Skeletal muscle satellite cell (primary cell): ENCODE results near the gene ART4.

Source experiments
- H3K27me3 ChIP-seq: 2 replicates; pipeline ENCODE4 v1.7.0; 2013; ENCODE audit warnings: low read length; ENCODE audit not compliant: control insufficient read depth, insufficient read depth
- H3K36me3 ChIP-seq: 2 replicates; pipeline ENCODE4 v1.7.0; 2013; ENCODE audit warnings: mild to moderate bottlenecking, control low read depth, low read length; ENCODE audit not compliant: insufficient read depth
- H3K4me1 ChIP-seq: 2 replicates; pipeline ENCODE4 v1.7.0; 2013; ENCODE audit warnings: low read length; ENCODE audit not compliant: control insufficient read depth, insufficient read depth
- H3K4me2 ChIP-seq: 2 replicates; pipeline ENCODE4 v1.7.0; 2013; ENCODE audit warnings: mild to moderate bottlenecking, low read length
- H3K4me3 ChIP-seq: 2 replicates; pipeline ENCODE4 v1.7.0; 2013; ENCODE audit warnings: low read length
- H3K9ac ChIP-seq: 2 replicates; pipeline ENCODE4 v1.7.0; 2013; ENCODE audit warnings: mild to moderate bottlenecking, low read depth, low read length, moderate library complexity
- H3K9me3 ChIP-seq: replicated peaks from 2 replicates; pipeline ENCODE4 v1.7.0; 2013; ENCODE audit warnings: mild to moderate bottlenecking, control low read depth, low read length

The ART4 gene

DNA sequence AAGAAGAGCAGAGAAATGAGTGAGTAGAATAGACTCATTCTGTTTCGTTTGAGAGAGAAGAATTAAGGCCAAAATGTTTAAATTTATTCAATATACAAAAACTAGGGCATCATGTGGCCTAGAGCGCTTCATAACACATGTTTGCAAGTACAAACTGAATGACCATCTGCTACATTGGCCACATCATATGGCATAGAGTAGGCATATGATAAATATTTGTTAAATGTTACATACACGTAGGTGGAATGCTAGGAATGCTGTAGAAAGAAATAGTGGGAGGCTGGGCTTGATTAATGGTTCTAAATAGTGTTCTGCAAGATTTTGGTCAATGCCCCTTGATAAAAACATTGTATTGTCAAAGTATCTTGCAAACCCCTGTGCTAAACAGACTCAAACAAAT, 31.6 kb upstream of the ART4 start:
- Histone ChIP-seq H3K27me3 (no peaks in the 10 kb centered on the region), H3K4me3 (no peak overlapping the region), H3K4me1 (peaks cover 5% of the 10 kb centered on the region), H3K9ac (no peak overlapping the region), H3K36me3 (no peaks in the 10 kb centered on the region), H3K9me3 (no peaks in the 10 kb centered on the region), H3K4me2 (no peak overlapping the region)

- peaks cover 5% of the 10 kb centered on the region for H3K4me1 ChIP-seq
- H3K4me2 ChIP-seq: no peak overlapping the region
- H3K4me3 ChIP-seq: no peak overlapping the region
- H3K9ac ChIP-seq: no peak overlapping the region
- H3K36me3 ChIP-seq: no peaks in the 10 kb centered on the region
- no peaks in the 10 kb centered on the region for H3K9me3 ChIP-seq
- H3K27me3 ChIP-seq: no peaks in the 10 kb centered on the region
Observed at GRCh38 chr12:14873440-14874185, 30.3 kb upstream of the ART4 start.

GRCh38 chr12:14871886-14872285, 28.6 kb upstream of the ART4 start:
- Histone ChIP-seq H3K9me3 (no peaks in the 10 kb centered on the region), H3K4me3 (no peak overlapping the region), H3K36me3 (no peaks in the 10 kb centered on the region), H3K4me1 (peaks cover 5% of the 10 kb centered on the region), H3K4me2 (no peak overlapping the region), H3K27me3 (no peaks in the 10 kb centered on the region), H3K9ac (no peak overlapping the region)

GRCh38 chr12:14871247-14871646, 27.9 kb upstream of the ART4 start:
- H3K36me3 ChIP-seq: no peaks in the 10 kb centered on the region
- H3K9me3 ChIP-seq: no peaks in the 10 kb centered on the region
- no peak overlapping the region for H3K9ac ChIP-seq
- no peak overlapping the region for H3K4me3 ChIP-seq
- peaks cover 5% of the 10 kb centered on the region for H3K4me1 ChIP-seq
- no peaks in the 10 kb centered on the region for H3K27me3 ChIP-seq
- H3K4me2 ChIP-seq: no peak overlapping the region

DNA sequence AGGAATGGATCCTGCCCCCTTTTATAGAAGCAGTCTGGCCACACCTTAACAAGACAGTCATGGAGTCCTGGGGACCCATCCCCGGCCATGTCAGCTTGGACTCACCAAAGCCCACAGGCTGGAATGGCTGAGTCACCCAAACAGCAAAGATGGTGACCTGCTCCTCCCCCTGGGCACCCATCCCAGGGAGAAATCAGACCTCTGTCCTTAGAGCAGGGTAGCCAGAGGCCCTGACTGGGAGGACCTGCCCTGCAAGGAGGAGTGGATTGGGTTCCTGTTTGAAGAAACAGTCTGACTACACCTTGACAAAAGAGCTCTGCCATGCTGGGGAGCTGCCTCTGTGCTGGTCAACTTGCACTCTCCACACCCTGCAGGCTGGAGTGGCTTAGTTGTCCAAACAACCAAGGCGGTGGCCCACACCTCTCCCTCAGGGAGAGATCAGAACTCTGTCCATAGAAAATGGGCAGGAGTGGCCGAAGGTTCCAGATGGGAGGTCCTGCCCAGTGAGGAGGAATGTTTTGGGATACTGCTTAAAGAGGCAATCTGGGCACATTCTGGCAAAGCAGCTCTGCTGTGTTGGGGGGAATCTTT, 25.7 kb upstream of the ART4 start:
- Histone ChIP-seq H3K4me1 (no peaks in the 10 kb centered on the region), H3K9ac (no peak overlapping the region), H3K4me2 (no peak overlapping the region), H3K36me3 (no peaks in the 10 kb centered on the region), H3K27me3 (no peaks in the 10 kb centered on the region), H3K4me3 (no peak overlapping the region), H3K9me3 (no peaks in the 10 kb centered on the region)

GRCh38 chr12:14860490-14860889, 17.2 kb upstream of the ART4 start:
- Histone ChIP-seq H3K27me3 (no peaks in the 10 kb centered on the region), H3K36me3 (no peaks in the 10 kb centered on the region), H3K4me3 (no peak overlapping the region), H3K4me2 (no peak overlapping the region), H3K9me3 (peaks cover 4% of the 10 kb centered on the region), H3K9ac (no peak overlapping the region), H3K4me1 (no peaks in the 10 kb centered on the region)

DNA sequence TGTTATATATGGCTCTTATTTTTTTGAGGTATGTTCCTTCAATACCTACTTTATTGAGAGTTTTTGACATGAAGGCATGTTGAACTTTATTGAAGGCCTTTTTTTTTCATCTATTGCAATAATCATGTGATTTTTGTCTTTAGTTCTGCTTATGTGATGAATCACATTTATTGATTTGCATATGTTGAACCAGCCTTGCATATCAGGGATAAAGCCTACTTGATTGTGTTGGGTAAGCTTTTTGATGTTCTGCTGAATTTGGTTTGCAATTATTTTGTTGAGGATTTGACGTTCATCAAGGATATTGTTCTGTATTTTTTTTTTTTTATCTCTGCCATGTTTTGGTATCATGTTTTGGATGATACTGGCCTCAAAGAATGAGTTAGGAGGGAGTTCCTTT, 15.2 kb upstream of the ART4 start:
- no peak overlapping the region for H3K4me3 ChIP-seq
- H3K9ac ChIP-seq: no peak overlapping the region
- no peaks in the 10 kb centered on the region for H3K27me3 ChIP-seq
- H3K36me3 ChIP-seq: no peaks in the 10 kb centered on the region
- peaks cover 4% of the 10 kb centered on the region for H3K9me3 ChIP-seq
- peaks cover 12% of the 10 kb centered on the region for H3K4me1 ChIP-seq
- no peak overlapping the region for H3K4me2 ChIP-seq

GRCh38 chr12:14854586-14855183, 11.4 kb upstream of the ART4 start:
- Histone ChIP-seq H3K4me3 (no peak overlapping the region), H3K36me3 (no peaks in the 10 kb centered on the region), H3K9ac (no peak overlapping the region), H3K9me3 (no peaks in the 10 kb centered on the region), H3K27me3 (no peaks in the 10 kb centered on the region), H3K4me1 (peaks cover 12% of the 10 kb centered on the region), H3K4me2 (no peak overlapping the region)

- no peaks in the 10 kb centered on the region for H3K9me3 ChIP-seq
- no peak overlapping the region for H3K4me2 ChIP-seq
- no peak overlapping the region for H3K9ac ChIP-seq
- H3K4me3 ChIP-seq: no peak overlapping the region
- peaks cover 12% of the 10 kb centered on the region for H3K4me1 ChIP-seq
- no peaks in the 10 kb centered on the region for H3K36me3 ChIP-seq
- H3K27me3 ChIP-seq: no peaks in the 10 kb centered on the region
Observed at GRCh38 chr12:14853961-14854360, 10.6 kb upstream of the ART4 start.

DNA sequence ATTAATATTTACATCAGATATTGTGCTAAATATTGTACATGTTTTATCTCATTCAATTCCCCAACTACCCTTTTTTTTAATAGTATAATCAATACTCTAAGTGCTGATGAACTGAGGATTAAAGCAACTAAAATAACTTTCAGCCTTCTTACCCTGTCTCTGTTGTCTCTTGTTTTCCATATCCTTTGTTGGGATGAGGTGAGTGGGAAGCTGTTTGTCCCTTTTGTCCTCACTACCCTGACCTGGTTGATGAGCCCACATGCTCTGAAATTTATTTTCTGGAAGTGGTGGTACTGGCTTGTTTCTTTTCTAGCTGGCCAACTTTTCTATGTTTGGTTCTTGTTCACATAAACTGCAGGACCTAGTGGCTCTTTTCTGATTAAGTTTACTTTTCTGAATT, 9.6 kb upstream of the ART4 start:
- no peaks in the 10 kb centered on the region for H3K36me3 ChIP-seq
- H3K9me3 ChIP-seq: no peaks in the 10 kb centered on the region
- H3K4me1 ChIP-seq: peaks cover 12% of the 10 kb centered on the region
- no peaks in the 10 kb centered on the region for H3K27me3 ChIP-seq
- H3K4me3 ChIP-seq: no peak overlapping the region
- H3K9ac ChIP-seq: no peak overlapping the region
- no peak overlapping the region for H3K4me2 ChIP-seq

- no peak overlapping the region for H3K4me2 ChIP-seq
- H3K9ac ChIP-seq: no peak overlapping the region
- no peak overlapping the region for H3K4me3 ChIP-seq
- no peaks in the 10 kb centered on the region for H3K27me3 ChIP-seq
- peaks cover 16% of the 10 kb centered on the region for H3K4me1 ChIP-seq
- H3K36me3 ChIP-seq: no peaks in the 10 kb centered on the region
- H3K9me3 ChIP-seq: no peaks in the 10 kb centered on the region
Observed at GRCh38 chr12:14850929-14851663, 7.8 kb upstream of the ART4 start.
